Panc1 (cell line): ENCODE measurements around the gene ZFP1. TPM values are rescaled to one million over a fixed set of nuclear protein-coding genes. Genes with fewer than 3 reads are reported as not detected.

ENCODE experiments used
- ATAC-seq: fragments of 200-7000 bp; cut with Tn5 transposase; 2 replicates; pipeline ENCODE4 v1.9.1; 2020; ENCODE audit warnings: mild to moderate bottlenecking, moderate library complexity
- BruUV-seq: library from RNA; stranded (reverse); fragments of 400-500 nt; replicated peaks from 2 replicates; lab custom pipeline; 2021; lab: Mats Ljungman, UMichigan
- CTCF ChIA-PET: fragments of 300-600 bp; sonication (Branson Sonifier 250); formaldehyde crosslinking; loops from one replicate; lab custom pipeline; 2022; ENCODE audit warnings: antibody characterized with exemption; lab: Charles Lee
- POLR2A ChIA-PET: fragments of 300-600 bp; sonication (Branson Sonifier 250); formaldehyde crosslinking; loops from one replicate; lab custom pipeline; 2022; ENCODE audit warnings: antibody characterized with exemption; lab: Charles Lee
- DNase-seq: peaks from one replicate; pipeline ENCODE4 v3.0.0-alpha.2; 2010; ENCODE audit warnings: low read depth, low spot score
- H3K27ac ChIP-seq: 2 replicates; pipeline ENCODE4 v1.5.1; 2011; ENCODE audit warnings: mild to moderate bottlenecking, low read length, inconsistent platforms
- H3K27me3 ChIP-seq: fragments of 200-500 bp; sonication (Bioruptor generic); 2 replicates; pipeline ENCODE4 v1.6.0; 2014; ENCODE audit warnings: low read length, inconsistent platforms; ENCODE audit not compliant: control insufficient read depth, insufficient read depth
- H3K36me3 ChIP-seq: fragments of 200-500 bp; sonication (Bioruptor generic); 2 replicates; pipeline ENCODE4 v1.5.1; 2014; ENCODE audit warnings: inconsistent platforms, mild to moderate bottlenecking, low read length, moderate library complexity; ENCODE audit not compliant: control insufficient read depth, insufficient read depth
- H3K4me1 ChIP-seq: 2 replicates; pipeline ENCODE4 v1.5.1; 2011; ENCODE audit warnings: inconsistent platforms, mild to moderate bottlenecking, low read length, moderate library complexity; ENCODE audit not compliant: control insufficient read depth, insufficient read depth
- H3K4me3 ChIP-seq, 2 experiments: 2 replicates each; pipeline ENCODE4 v1.5.1; 2011 to 2012; ENCODE audit warnings: low read depth in 2 of 2, low read length in 2 of 2, mild to moderate bottlenecking in 2 of 2, inconsistent platforms in 1 of 2, moderate library complexity in 1 of 2
- H3K9me3 ChIP-seq: fragments of 200-500 bp; sonication (Bioruptor generic); 2 replicates; pipeline ENCODE4 v1.5.1; 2014; ENCODE audit warnings: low read depth, mild to moderate bottlenecking, inconsistent platforms, low read length, moderate library complexity; ENCODE audit not compliant: control insufficient read depth, insufficient read depth
- CTCF ChIP-seq: fragments of 450-650 bp; IDR thresholded peaks from 2 replicates; pipeline ENCODE4 v1.5.1; 2017; ENCODE audit warnings: mild to moderate bottlenecking
- POLR2AphosphoS5 ChIP-seq: IDR thresholded peaks from 2 replicates; pipeline ENCODE4 v1.6.1; 2012; ENCODE audit warnings: mild to moderate bottlenecking, low read depth, low read length, moderate library complexity
- REST ChIP-seq, 2 experiments: IDR thresholded peaks; 2 replicates each; pipeline ENCODE4 v1.6.1; 2011 to 2012; ENCODE audit warnings: low read depth in 2 of 2, control low read depth in 1 of 2, low read length in 1 of 2, mild to moderate bottlenecking in 1 of 2, moderate library complexity in 1 of 2; ENCODE audit not compliant: insufficient read depth in 1 of 2
- SIN3A ChIP-seq: IDR thresholded peaks from 2 replicates; pipeline ENCODE4 v1.6.1; 2012; ENCODE audit warnings: low read depth, mild to moderate bottlenecking, low read length, moderate library complexity, borderline replicate concordance; ENCODE audit not compliant: insufficient read depth
- TCF7L2 ChIP-seq: IDR thresholded peaks from 2 replicates; pipeline ENCODE4 v1.6.1; 2011; ENCODE audit warnings: mild to moderate bottlenecking, low read depth, low read length, inconsistent platforms
- in situ Hi-C: cut with HindIII; loops from 2 replicates; pipeline ENCODE4 v1.10.0; 2016; ENCODE audit warnings: low sequenced_read_pairs, low pct_unique_long_range_greater_than_20kb
- intact Hi-C: fragments of 100-400 bp; cut with micrococcal nuclease; formaldehyde crosslinking; loops from one replicate; pipeline ENCODE4 v1.10.0; 2022; ENCODE audit not compliant: unreplicated experiment
- total RNA-seq: library from RNA; stranded (reverse); gene quantifications from one replicate; pipeline ENCODE4 v1.2.1, GENCODE V29; 2021; ENCODE audit not compliant: unreplicated experiment

The ZFP1 gene
- total RNA-seq, 1 experiment from 2014 or later: 10.0 TPM

- no peak for ATAC-seq
- intact Hi-C loops: no loop called here
- TF ChIP-seq CTCF (no peak), REST (IDR thresholded peaks at IDR 0.05; ENCODE audit: insufficient read depth in 1 of 2, low read depth in 2 of 2, low read length in 1 of 2) (no peak), TCF7L2 (no peak), SIN3A (no peak), POLR2AphosphoS5 (no peak)
- POLR2A ChIA-PET: no interaction called here
- BruUV-seq: no TSS peak
- in situ Hi-C loops: no loop called here
- H3K4me1 ChIP-seq: no peaks in the 10 kb centered on the region
- no peak overlapping the region for H3K27ac ChIP-seq
- H3K9me3 ChIP-seq: no peaks in the 10 kb centered on the region
- no peaks in the 10 kb centered on the region for H3K27me3 ChIP-seq
- DNase-seq: no peak
- no peak overlapping the region for H3K4me3 ChIP-seq
- H3K36me3 ChIP-seq: no peaks in the 10 kb centered on the region
- CTCF ChIA-PET: no interaction called here
Observed at GRCh38 chr16:75196836-75197235, 48.5 kb downstream of the ZFP1 start.

- TF ChIP-seq SIN3A (no peak), POLR2AphosphoS5 (no peak), REST (IDR thresholded peaks at IDR 0.05; ENCODE audit: insufficient read depth in 1 of 2, low read depth in 2 of 2, low read length in 1 of 2) (no peak), TCF7L2 (no peak), CTCF (no peak)
- intact Hi-C loops: loop anchor here (2.0 kb wide), 1 partner anchor 205 kb away; no protein-coding TSS in a partner anchor
- Histone ChIP-seq H3K27ac (no peak overlapping the region), H3K36me3 (no peaks in the 10 kb centered on the region), H3K4me3 (0 out of 4 replicates have a peak overlapping the region, but pooled peaks of 1 of the 2 experiments have one; percentile 1), H3K4me1 (no peaks in the 10 kb centered on the region), H3K9me3 (no peaks in the 10 kb centered on the region), H3K27me3 (no peaks in the 10 kb centered on the region)
- no peak for ATAC-seq
- no peak for DNase-seq
- BruUV-seq: no TSS peak
- ChIA-PET POLR2A (no interaction called here), CTCF (no interaction called here)
- in situ Hi-C loops: no loop called here
Observed at GRCh38 chr16:75197522-75198134, 49.3 kb downstream of the ZFP1 start.
